ENCODE measurements around the gene RNF186.
"Not testable (repeated sequence)": the region's sequence is repeated elsewhere in the genome, so short reads cannot be mapped to it uniquely, and the experiment has no call there.

RNF186 gene

GRCh38 chr1:19818324-19818723 is 3.2 kb upstream of the RNF186 start:
- H3K4me3 ChIP-seq (ENCODE audit: low read depth, low read length) = no peak overlapping the region
- no peak for DNase-seq (ENCODE audit: low read depth)
- TF ChIP-seq POLR2A (IDR thresholded peaks at IDR 0.05; ENCODE audit: extremely low read depth, insufficient read length) = no peak
- TF ChIP-seq, protein P1, sequence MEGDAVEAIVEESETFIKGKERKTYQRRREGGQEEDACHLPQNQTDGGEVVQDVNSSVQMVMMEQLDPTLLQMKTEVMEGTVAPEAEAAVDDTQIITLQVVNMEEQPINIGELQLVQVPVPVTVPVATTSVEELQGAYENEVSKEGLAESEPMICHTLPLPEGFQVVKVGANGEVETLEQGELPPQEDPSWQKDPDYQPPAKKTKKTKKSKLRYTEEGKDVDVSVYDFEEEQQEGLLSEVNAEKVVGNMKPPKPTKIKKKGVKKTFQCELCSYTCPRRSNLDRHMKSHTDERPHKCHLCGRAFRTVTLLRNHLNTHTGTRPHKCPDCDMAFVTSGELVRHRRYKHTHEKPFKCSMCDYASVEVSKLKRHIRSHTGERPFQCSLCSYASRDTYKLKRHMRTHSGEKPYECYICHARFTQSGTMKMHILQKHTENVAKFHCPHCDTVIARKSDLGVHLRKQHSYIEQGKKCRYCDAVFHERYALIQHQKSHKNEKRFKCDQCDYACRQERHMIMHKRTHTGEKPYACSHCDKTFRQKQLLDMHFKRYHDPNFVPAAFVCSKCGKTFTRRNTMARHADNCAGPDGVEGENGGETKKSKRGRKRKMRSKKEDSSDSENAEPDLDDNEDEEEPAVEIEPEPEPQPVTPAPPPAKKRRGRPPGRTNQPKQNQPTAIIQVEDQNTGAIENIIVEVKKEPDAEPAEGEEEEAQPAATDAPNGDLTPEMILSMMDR (IDR thresholded peaks at IDR 0.05; ENCODE audit: low read depth, low read length) = no peak
- no peak for TF ChIP-seq MYC (IDR thresholded peaks at IDR 0.05; ENCODE audit: low read depth, low read length)
- no peak for TF ChIP-seq MAX (IDR thresholded peaks at IDR 0.05; ENCODE audit: low read depth, low read length)

GRCh38 chr1:19817160-19817559 is 2.1 kb upstream of the RNF186 start:
- no peak overlapping the region for H3K4me3 ChIP-seq (ENCODE audit: low read depth, low read length)
- no peak for DNase-seq (ENCODE audit: low read depth)
- TF ChIP-seq MYC (IDR thresholded peaks at IDR 0.05; ENCODE audit: low read depth, low read length) (no peak), MAX (IDR thresholded peaks at IDR 0.05; ENCODE audit: low read depth, low read length) (no peak), POLR2A (IDR thresholded peaks at IDR 0.05; ENCODE audit: extremely low read depth, insufficient read length) (no peak)
- TF ChIP-seq, protein P1 (IDR thresholded peaks at IDR 0.05; ENCODE audit: low read depth, low read length) = no peak

- DNase-seq (ENCODE audit: low read depth); H3K4me3 ChIP-seq (ENCODE audit: low read depth, low read length): not testable (repeated sequence)
Measured at GRCh38 chr1:19816737-19817086, 1.6 kb upstream of the RNF186 start.

DNA sequence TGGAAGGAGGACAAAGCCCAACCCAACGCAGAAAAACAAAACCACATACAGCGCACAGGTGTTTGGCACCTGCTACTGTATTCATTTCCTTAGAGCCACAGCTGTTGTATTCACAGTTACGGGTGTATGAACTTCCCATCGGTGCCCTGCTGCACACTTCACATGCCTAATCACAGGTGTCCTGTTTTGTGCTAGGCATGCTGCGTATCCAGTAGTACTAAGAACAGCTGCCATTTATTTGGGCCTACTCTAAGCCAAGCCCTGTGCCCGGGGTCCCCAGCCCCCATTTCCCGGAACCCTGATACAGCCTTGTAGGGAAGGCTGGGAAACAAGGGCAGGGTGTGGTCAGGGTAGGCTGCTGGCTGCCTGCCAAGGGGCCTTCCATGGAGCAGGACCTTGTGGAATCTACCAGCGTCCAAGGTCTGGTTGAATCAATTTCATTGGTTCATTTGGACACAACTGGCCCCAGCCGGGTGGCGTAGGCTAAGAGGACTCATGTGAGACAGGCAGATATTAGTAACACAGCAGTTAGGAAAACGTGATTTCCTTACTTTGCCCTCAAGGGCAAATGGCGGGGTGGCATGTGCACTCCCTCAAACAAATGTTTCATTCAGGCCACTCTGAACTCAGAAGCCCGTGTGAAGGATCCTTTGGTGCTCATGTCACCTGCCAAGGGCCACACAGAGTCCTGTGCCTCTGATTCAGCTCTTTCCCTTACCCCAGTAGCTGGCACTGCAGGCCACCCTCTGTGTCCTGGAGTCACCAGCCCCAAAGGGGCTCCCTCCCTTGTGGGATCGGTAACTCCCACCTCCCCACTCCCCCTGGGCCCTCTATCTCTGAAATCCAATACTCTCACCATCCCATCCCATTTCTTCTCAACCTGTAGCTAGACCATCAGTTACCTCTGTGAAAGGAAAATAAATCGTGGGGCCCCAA is 986 bp upstream of the RNF186 start:
- no peak overlapping the region for H3K4me3 ChIP-seq (ENCODE audit: low read depth, low read length)
- no peak for TF ChIP-seq MAX (IDR thresholded peaks at IDR 0.05; ENCODE audit: low read depth, low read length)
- TF ChIP-seq, protein P1 (IDR thresholded peaks at IDR 0.05; ENCODE audit: low read depth, low read length) = no peak
- no peak for TF ChIP-seq MYC (IDR thresholded peaks at IDR 0.05; ENCODE audit: low read depth, low read length)
- no peak for TF ChIP-seq POLR2A (IDR thresholded peaks at IDR 0.05; ENCODE audit: extremely low read depth, insufficient read length)
- DNase-seq (ENCODE audit: low read depth) = no peak

DNA sequence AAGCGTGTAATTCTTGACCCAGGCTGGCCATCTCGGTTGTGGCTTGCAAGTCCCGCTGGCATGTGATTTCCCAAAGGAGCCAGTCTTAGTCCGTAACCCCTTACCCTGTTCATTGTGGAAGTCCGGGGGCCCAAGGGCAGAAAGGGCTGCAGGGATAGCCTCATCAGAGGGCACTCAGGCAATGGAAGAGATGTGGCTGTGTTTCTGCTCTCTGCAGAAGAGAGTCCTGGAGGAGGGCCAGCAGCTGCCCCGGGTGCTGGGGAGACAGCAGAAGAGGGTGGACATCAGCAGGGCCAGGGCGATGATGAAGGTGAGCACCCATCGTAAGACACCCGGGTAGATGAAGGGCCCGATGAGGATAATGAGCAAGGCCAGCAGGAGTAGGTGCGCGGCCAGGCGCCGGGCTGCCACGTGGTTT is 830 bp downstream of the RNF186 start:
- no peak for TF ChIP-seq POLR2A (IDR thresholded peaks at IDR 0.05; ENCODE audit: extremely low read depth, insufficient read length)
- TF ChIP-seq, protein P1 (IDR thresholded peaks at IDR 0.05; ENCODE audit: low read depth, low read length) = no peak
- TF ChIP-seq MYC (IDR thresholded peaks at IDR 0.05; ENCODE audit: low read depth, low read length) = no peak
- TF ChIP-seq MAX (IDR thresholded peaks at IDR 0.05; ENCODE audit: low read depth, low read length) = no peak
- DNase-seq (ENCODE audit: low read depth) = no peak
- H3K4me3 ChIP-seq (ENCODE audit: low read depth, low read length) = no peak overlapping the region

GRCh38 chr1:19813643-19813960 is 1.5 kb downstream of the RNF186 start:
- no peak overlapping the region for H3K4me3 ChIP-seq (ENCODE audit: low read depth, low read length)
- DNase-seq (ENCODE audit: low read depth) = no peak
- no peak for TF ChIP-seq MYC (IDR thresholded peaks at IDR 0.05; ENCODE audit: low read depth, low read length)
- TF ChIP-seq, protein P1 (IDR thresholded peaks at IDR 0.05; ENCODE audit: low read depth, low read length) = no peak
